GM12874 (cell line): ENCODE measurements around the gene TSC22D4.

Experiments
- CTCF ChIP-seq: IDR thresholded peaks from 2 replicates; pipeline ENCODE4 v1.5.1; 2011; ENCODE audit warnings: low read depth, mild to moderate bottlenecking, control low read depth, low read length, moderate library complexity; ENCODE audit not compliant: insufficient read depth

Gene TSC22D4

DNA sequence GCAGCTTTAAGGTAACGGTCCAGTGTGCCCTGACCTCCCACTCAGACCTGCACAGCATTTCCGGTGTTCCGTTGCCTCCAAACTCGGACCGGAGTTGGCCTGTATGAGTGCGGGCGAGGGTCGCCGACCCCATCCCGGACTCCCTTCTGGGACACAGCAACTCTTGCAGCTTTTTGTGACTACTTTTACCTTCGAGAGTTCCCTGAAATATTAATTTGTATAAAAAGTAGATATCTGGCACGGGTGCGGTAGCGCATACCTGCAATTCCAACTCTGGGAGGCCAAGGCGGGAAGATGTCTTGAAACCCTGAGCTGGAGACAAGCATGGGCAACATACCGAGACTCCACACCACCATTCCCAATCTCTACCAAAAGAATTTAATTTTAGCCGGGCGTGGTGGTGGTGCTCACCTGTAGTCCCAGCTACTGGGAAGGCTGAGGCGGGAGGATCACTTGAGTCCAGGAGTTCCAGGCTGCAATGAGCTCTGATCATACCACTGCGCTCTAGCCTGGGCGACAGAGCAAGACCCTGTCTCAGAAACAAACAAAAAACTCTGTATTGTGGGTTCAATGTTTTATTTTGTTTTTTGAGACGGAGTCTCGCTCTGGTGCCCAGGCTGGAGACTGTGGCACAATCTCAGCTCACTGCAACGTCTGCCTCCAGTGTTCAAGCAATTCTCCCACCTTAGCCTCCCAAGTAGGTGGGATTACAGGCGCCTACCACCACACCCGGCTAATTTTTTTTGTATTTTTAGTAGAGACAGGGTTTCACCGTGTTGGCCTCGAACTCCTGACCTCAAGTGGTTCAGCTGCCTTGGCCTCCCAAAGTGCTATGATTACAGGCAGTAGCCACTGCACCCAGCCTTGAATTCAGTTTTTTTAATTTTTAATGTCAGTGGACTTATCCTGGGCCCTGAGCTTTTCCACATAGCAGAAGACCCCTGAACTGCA, 41.6 kb downstream of the TSC22D4 start:
- no peak for TF ChIP-seq CTCF

DNA sequence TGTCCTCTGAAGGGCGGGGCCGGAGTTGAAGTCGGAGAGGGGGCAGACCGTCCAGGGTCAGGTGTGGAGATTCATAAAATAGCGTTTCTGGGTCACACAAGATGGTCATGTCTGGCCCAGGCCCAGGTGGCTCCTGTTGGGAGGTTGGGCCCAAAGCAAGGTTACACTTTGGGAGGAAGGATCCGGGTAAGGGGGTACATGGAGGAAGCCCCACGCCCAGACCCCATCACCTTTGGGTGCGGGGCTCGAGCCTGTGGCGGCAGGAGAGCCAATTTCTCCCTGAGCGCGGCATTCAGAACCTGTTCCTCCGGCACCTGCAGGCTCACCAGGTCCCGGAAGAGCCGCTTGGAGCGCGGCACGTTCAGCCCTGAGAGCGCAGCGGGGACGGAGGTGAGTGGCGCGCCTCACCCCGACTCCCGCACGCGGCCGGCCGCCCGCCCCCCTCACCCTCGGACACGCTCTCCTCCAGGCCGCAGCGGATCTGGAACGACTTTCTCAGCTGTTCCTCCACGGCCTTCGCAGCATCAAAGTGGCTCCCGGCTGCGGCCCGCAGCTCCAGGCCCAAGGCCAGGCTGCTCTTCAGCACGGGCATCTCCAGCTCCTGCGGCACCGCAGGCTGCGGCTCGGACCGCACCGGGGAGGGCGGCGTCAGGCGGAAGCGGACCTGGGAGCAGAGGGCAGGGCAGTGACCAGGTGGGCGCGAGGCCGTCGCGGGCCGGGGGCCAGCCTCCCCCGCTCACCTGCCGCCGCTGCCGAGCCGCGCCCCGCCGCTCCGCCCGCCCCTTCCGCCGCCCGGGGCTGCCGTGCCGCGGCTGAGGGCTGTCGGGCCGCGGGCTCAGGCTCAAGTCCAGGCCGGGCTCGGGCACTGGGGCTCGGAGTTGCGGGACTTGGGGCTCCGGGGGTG, 43.4 kb downstream of the TSC22D4 start:
- TF ChIP-seq CTCF: no peak

DNA sequence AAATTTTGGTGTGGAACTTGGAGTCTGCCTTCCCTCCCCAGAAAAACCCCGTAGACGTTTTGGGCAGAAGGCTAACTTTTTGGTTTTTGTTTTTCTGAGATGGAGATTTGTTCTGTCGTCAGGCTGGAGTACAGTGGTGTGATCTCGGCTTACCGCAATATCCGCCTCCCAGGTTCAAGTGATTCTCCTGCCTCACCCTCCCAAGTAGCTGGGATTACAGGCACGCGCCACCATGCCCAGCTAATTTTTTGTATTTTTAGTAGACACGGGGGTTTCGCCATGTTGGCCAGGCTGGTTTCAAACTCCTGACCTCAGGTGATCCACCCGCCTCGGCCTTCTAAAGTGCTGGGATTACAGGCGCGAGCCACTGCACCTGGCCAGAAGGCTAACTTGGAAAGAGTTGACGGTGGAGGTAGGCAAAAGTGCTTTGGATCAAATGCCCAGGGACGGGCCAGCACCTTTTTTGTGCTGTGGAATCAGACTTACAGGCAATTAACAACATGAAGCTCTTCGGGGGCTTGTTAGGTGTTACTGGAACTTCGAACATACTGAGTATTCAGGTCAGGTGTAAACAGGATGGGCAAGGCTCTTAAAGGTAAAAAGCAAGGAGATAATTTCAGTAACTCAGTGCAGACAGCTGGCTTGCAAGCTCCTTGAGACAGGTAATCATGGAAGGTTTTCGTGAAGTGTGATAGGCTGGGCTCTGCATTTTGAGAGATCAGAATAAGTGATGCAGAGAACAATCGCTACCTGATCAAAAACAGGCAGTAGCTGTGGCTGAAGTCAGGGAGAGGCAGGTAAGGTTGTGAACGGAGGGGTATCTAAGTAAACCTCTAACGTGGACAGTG, 44.5 kb downstream of the TSC22D4 start:
- no peak for TF ChIP-seq CTCF

GRCh38 chr7:100433592-100434296, 45.3 kb downstream of the TSC22D4 start:
- TF ChIP-seq CTCF: no peak

DNA sequence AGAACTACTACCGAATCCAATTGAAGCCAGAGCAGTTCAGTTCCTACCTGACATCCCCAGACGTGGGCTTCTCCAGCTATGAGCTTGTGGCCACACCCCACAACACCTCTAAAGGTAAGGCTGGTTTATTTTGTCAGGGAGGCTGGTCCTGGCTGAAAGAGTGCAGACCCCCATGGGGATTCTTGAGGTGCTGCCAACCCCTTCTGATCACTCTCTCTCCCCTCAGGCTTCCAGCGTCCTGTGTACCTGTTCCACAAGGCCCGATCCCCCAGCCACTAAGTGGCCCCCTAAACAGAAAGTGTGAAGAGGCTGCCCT, 45.8 kb downstream of the TSC22D4 start:
- TF ChIP-seq CTCF: no peak

DNA sequence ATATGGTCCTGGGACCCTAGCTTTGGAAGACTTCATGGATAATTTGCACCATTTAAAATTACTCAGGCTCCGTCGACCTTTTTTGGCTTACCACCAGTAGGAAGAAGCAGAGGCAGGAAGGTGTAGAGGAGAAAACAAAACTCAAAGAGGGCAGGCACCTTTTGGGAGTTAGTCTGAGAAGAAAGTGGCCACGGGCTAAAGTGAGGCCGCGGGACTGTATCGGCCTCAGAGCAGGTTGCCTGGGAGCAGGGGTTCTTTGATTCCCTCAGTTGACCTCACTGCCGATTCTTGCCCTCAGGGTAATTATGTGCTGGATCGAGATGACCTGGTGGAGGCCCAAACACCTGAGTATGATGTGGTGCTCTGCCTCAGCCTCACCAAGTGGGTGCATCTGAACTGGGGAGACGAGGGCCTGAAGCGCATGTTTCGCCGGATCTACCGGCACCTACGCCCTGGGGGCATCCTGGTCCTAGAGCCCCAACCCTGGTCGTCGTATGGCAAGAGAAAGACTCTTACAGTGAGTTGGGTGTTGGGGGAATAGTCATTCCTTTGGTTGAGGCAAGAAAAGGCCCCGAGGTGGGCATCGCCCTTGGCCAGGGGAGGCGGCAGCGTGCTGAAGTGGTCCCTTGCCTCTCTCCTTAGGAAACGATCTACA, 46.3 kb downstream of the TSC22D4 start:
- TF ChIP-seq CTCF: no peak
